Muscle layer of duodenum (tissue), 2 donors: ENCODE data around the gene DEAF1.

Source experiments
- H3K27ac ChIP-seq: one replicate; pipeline ENCODE4 v1.7.0; 2013; ENCODE audit warnings: mild to moderate bottlenecking, low read length
- H3K27me3 ChIP-seq: one replicate; pipeline ENCODE4 v1.7.0; 2013; ENCODE audit warnings: low read depth, mild to moderate bottlenecking, control low read depth, low read length
- H3K36me3 ChIP-seq, 2 donors: one replicate each; pipeline ENCODE4 v1.7.0; 2013; ENCODE audit warnings: low read length in 2 of 2, control low read depth in 1 of 2, mild to moderate bottlenecking in 1 of 2; ENCODE audit not compliant: insufficient read depth in 2 of 2, control insufficient read depth in 1 of 2
- H3K4me1 ChIP-seq, 2 donors: one replicate each; pipeline ENCODE4 v1.7.0; 2013; ENCODE audit warnings: low read length in 2 of 2, mild to moderate bottlenecking in 2 of 2, control low read depth in 1 of 2, moderate library complexity in 1 of 2; ENCODE audit not compliant: insufficient read depth in 2 of 2, control insufficient read depth in 1 of 2
- H3K4me3 ChIP-seq, 2 donors: one replicate each; pipeline ENCODE4 v1.7.0; 2013; ENCODE audit warnings: low read length in 2 of 2, low read depth in 1 of 2, mild to moderate bottlenecking in 1 of 2
- H3K9me3 ChIP-seq, 2 donors: one replicate each; pipeline ENCODE4 v1.7.0; 2013; ENCODE audit warnings: low read length in 2 of 2, control low read depth in 1 of 2, mild to moderate bottlenecking in 1 of 2; ENCODE audit not compliant: control insufficient read depth in 1 of 2
- donor health status: healthy.

The DEAF1 gene

GRCh38 chr11:637593-638521, 57.2 kb downstream of the DEAF1 start:
- peaks cover 3 to 28% of the 10 kb centered on the region in 2 donors for H3K4me1 ChIP-seq
- H3K4me3 ChIP-seq: no peak overlapping the region
- H3K36me3 ChIP-seq: peaks cover 0 to 8% of the 10 kb centered on the region in 2 donors
- no peak overlapping the region for H3K27ac ChIP-seq
- H3K27me3 ChIP-seq: peaks cover 12% of the 10 kb centered on the region
- no peaks in the 10 kb centered on the region for H3K9me3 ChIP-seq

GRCh38 chr11:637333-637592, 57.8 kb downstream of the DEAF1 start:
- peaks cover 3 to 28% of the 10 kb centered on the region in 2 donors for H3K4me1 ChIP-seq
- H3K4me3 ChIP-seq: peak overlapping the region in 1 of 2 donors; percentile 42

GRCh38 chr11:636511-637332, 58.3 kb downstream of the DEAF1 start, which contains the start of gene DRD4:
DRD4 (plus strand) TSS chr11:637269; CDS start chr11:637305, 36 bp downstream.
- Histone ChIP-seq H3K36me3 (peaks cover 0 to 3% of the 10 kb centered on the region in 2 donors), H3K4me1 (peaks cover 3 to 28% of the 10 kb centered on the region in 2 donors), H3K4me3 (peak within 1 kb of the TSS in 1 of 2 donors; percentile 42), H3K27ac (no peak within 1 kb of the TSS), H3K9me3 (no peaks in the 10 kb centered on the region), H3K27me3 (peaks cover 12% of the 10 kb centered on the region)

More at GRCh38 chr11:637333-637592, 57.8 kb downstream of the DEAF1 start:
- peaks cover 12% of the 10 kb centered on the region for H3K27me3 ChIP-seq
- H3K9me3 ChIP-seq: no peaks in the 10 kb centered on the region
- no peak overlapping the region for H3K27ac ChIP-seq
- H3K36me3 ChIP-seq: peaks cover 0 to 8% of the 10 kb centered on the region in 2 donors

- Histone ChIP-seq H3K4me3 (no peak overlapping the region), H3K27me3 (peaks cover 12% of the 10 kb centered on the region), H3K36me3 (no peaks in the 10 kb centered on the region)
Observed at GRCh38 chr11:635945-636510, 59.0 kb downstream of the DEAF1 start.

GRCh38 chr11:630871-631270, 64.2 kb downstream of the DEAF1 start:
- no peaks in the 10 kb centered on the region for H3K27me3 ChIP-seq
- H3K4me3 ChIP-seq: no peak overlapping the region
- peaks cover 0 to 4% of the 10 kb centered on the region in 2 donors for H3K4me1 ChIP-seq
- no peaks in the 10 kb centered on the region for H3K9me3 ChIP-seq
- H3K27ac ChIP-seq: no peak overlapping the region
- H3K36me3 ChIP-seq: no peaks in the 10 kb centered on the region

More at GRCh38 chr11:635945-636510, 59.0 kb downstream of the DEAF1 start:
- no peaks in the 10 kb centered on the region for H3K9me3 ChIP-seq
- H3K27ac ChIP-seq: no peak overlapping the region
- peaks cover 3 to 28% of the 10 kb centered on the region in 2 donors for H3K4me1 ChIP-seq

- H3K4me3 ChIP-seq: no peak overlapping the region
- H3K27ac ChIP-seq: no peak overlapping the region
- H3K36me3 ChIP-seq: no peaks in the 10 kb centered on the region
- no peaks in the 10 kb centered on the region for H3K27me3 ChIP-seq
- peaks cover 0 to 4% of the 10 kb centered on the region in 2 donors for H3K4me1 ChIP-seq
- no peaks in the 10 kb centered on the region for H3K9me3 ChIP-seq
Observed at GRCh38 chr11:629237-629583, 65.8 kb downstream of the DEAF1 start.

- Histone ChIP-seq H3K4me1 (peaks cover 0 to 4% of the 10 kb centered on the region in 2 donors), H3K36me3 (no peaks in the 10 kb centered on the region), H3K9me3 (no peaks in the 10 kb centered on the region), H3K27me3 (no peaks in the 10 kb centered on the region), H3K27ac (no peak overlapping the region), H3K4me3 (no peak overlapping the region)
Observed at GRCh38 chr11:628056-628455, 67.0 kb downstream of the DEAF1 start.

GRCh38 chr11:627308-627576, 67.8 kb downstream of the DEAF1 start:
- H3K4me3 ChIP-seq: no peak overlapping the region

GRCh38 chr11:626475-627307, 68.3 kb downstream of the DEAF1 start, which contains the start of gene SCT:
SCT (minus strand) TSS chr11:627181; CDS start chr11:627143, 38 bp downstream.
- Histone ChIP-seq H3K4me3 (no peak within 1 kb of the TSS), H3K36me3 (no peaks in the 10 kb centered on the region), H3K9me3 (no peaks in the 10 kb centered on the region), H3K4me1 (peaks cover 0 to 4% of the 10 kb centered on the region in 2 donors), H3K27ac (no peak within 1 kb of the TSS), H3K27me3 (no peaks in the 10 kb centered on the region)

More at GRCh38 chr11:627308-627576, 67.8 kb downstream of the DEAF1 start:
- H3K4me1 ChIP-seq: peaks cover 0 to 4% of the 10 kb centered on the region in 2 donors
- H3K9me3 ChIP-seq: no peaks in the 10 kb centered on the region
- H3K27ac ChIP-seq: no peak overlapping the region
- H3K27me3 ChIP-seq: no peaks in the 10 kb centered on the region
- H3K36me3 ChIP-seq: no peaks in the 10 kb centered on the region

GRCh38 chr11:625636-626268, 69.3 kb downstream of the DEAF1 start:
- Histone ChIP-seq H3K9me3 (no peaks in the 10 kb centered on the region), H3K36me3 (no peaks in the 10 kb centered on the region), H3K27me3 (no peaks in the 10 kb centered on the region), H3K4me3 (no peak overlapping the region), H3K27ac (no peak overlapping the region), H3K4me1 (peaks cover 0 to 4% of the 10 kb centered on the region in 2 donors)
